WTC11 (cell line): ENCODE results near the gene SLAMF7. TPM values are rescaled to one million over a fixed set of nuclear protein-coding genes. Genes with fewer than 3 reads are reported as not detected.
"Not testable (repeated sequence)": the region's sequence is repeated elsewhere in the genome, so short reads cannot be mapped to it uniquely, and the experiment has no call there.

Source experiments
- ATAC-seq: fragments of 200-7000 bp; cut with Tn5 transposase; 2 replicates; pipeline ENCODE4 v1.10.0; 2021; ENCODE audit warnings: mild to moderate bottlenecking, moderate library complexity
- CTCF ChIA-PET: fragments of 300-600 bp; sonication (Branson Sonifier 250); formaldehyde crosslinking; loops from one replicate; lab custom pipeline; 2021; ENCODE audit warnings: antibody characterized with exemption; lab: Charles Lee
- POLR2A ChIA-PET: fragments of 350-600 bp; sonication (Branson Sonifier 250); formaldehyde crosslinking; loops from one replicate; lab custom pipeline; 2021; ENCODE audit warnings: antibody characterized with exemption; lab: Charles Lee
- DNase-seq: peaks from one replicate; pipeline ENCODE4 v3.0.0; 2021; ENCODE audit warnings: low spot score
- H3K27ac Mint-ChIP-seq: 2 replicates; pipeline ENCODE4 v1.8.0; 2021; ENCODE audit warnings: mixed read lengths
- H3K27me3 Mint-ChIP-seq: 2 replicates; pipeline ENCODE4 v1.8.0; 2021; ENCODE audit warnings: low read depth, mild to moderate bottlenecking, moderate library complexity, mixed read lengths
- H3K36me3 Mint-ChIP-seq: 2 replicates; pipeline ENCODE4 v1.8.0; 2021; ENCODE audit warnings: mixed read lengths
- H3K4me1 Mint-ChIP-seq: 2 replicates; pipeline ENCODE4 v1.8.0; 2022; ENCODE audit warnings: mixed read lengths
- H3K4me3 Mint-ChIP-seq: 2 replicates; pipeline ENCODE4 v1.8.0; 2021; ENCODE audit warnings: mild to moderate bottlenecking, moderate library complexity, mixed read lengths
- H3K9me3 Mint-ChIP-seq: 2 replicates; pipeline ENCODE4 v1.8.0; 2021; ENCODE audit warnings: mixed read lengths
- AFF4 ChIP-seq: sonication (generic); formaldehyde crosslinking; IDR thresholded peaks from 2 replicates; pipeline ENCODE4 v1.8.1; 2023; ENCODE audit warnings: mild to moderate bottlenecking, missing genetic modification reagents, borderline replicate concordance
- AR ChIP-seq: fragments of 250-450 bp; sonication (Bioruptor Pico); IDR thresholded peaks from 2 replicates; pipeline ENCODE4 v1.9.0; 2021; ENCODE audit warnings: mild to moderate bottlenecking
- ATF3 ChIP-seq: sonication (generic); formaldehyde crosslinking; conservative IDR thresholded peaks from 2 replicates; pipeline ENCODE4 v1.8.1; 2022; ENCODE audit warnings: mild to moderate bottlenecking, missing genetic modification reagents
- CREM ChIP-seq: sonication (generic); formaldehyde crosslinking; IDR thresholded peaks from 2 replicates; pipeline ENCODE4 v1.8.1; 2022; ENCODE audit warnings: mild to moderate bottlenecking, missing genetic modification reagents, moderate library complexity
- ESRRA ChIP-seq: sonication (generic); formaldehyde crosslinking; IDR thresholded peaks from 2 replicates; pipeline ENCODE4 v1.8.1; 2022; ENCODE audit warnings: mild to moderate bottlenecking, missing genetic modification reagents, borderline replicate concordance
- ETV6 ChIP-seq: sonication (generic); formaldehyde crosslinking; IDR thresholded peaks from 2 replicates; pipeline ENCODE4 v1.8.1; 2022; ENCODE audit warnings: mild to moderate bottlenecking, missing genetic modification reagents
- FOXP1 ChIP-seq: sonication (generic); formaldehyde crosslinking; IDR thresholded peaks from 2 replicates; pipeline ENCODE4 v1.8.0; 2022; ENCODE audit warnings: missing genetic modification reagents, mild to moderate bottlenecking, moderate library complexity, borderline replicate concordance
- FOXP4 ChIP-seq: sonication (generic); formaldehyde crosslinking; IDR thresholded peaks from 2 replicates; pipeline ENCODE4 v1.8.0; 2022; ENCODE audit warnings: mild to moderate bottlenecking, missing genetic modification reagents
- JUN ChIP-seq: sonication (generic); formaldehyde crosslinking; IDR thresholded peaks from 2 replicates; pipeline ENCODE4 v1.8.0; 2023; ENCODE audit warnings: mild to moderate bottlenecking, missing genetic modification reagents
- MYBL2 ChIP-seq: sonication (generic); formaldehyde crosslinking; IDR thresholded peaks from 2 replicates; pipeline ENCODE4 v1.8.1; 2023; ENCODE audit warnings: mild to moderate bottlenecking, moderate library complexity, missing genetic modification reagents
- NFE2L1 ChIP-seq: sonication (generic); formaldehyde crosslinking; IDR thresholded peaks from 2 replicates; pipeline ENCODE4 v1.8.1; 2023; ENCODE audit warnings: missing genetic modification reagents
- NR2C2 ChIP-seq: sonication (generic); formaldehyde crosslinking; IDR thresholded peaks from 2 replicates; pipeline ENCODE4 v1.8.0; 2022; ENCODE audit warnings: mild to moderate bottlenecking, missing genetic modification reagents
- RELA ChIP-seq: sonication (generic); formaldehyde crosslinking; IDR thresholded peaks from 2 replicates; pipeline ENCODE4 v1.8.1; 2022; ENCODE audit warnings: missing genetic modification reagents, mild to moderate bottlenecking, borderline replicate concordance
- RORB ChIP-seq: fragments of 250-450 bp; sonication (Bioruptor Pico); IDR thresholded peaks from 2 replicates; pipeline ENCODE4 v1.9.0; 2021; ENCODE audit warnings: mild to moderate bottlenecking
- SOX15 ChIP-seq: fragments of 250-450 bp; sonication (Bioruptor Pico); IDR thresholded peaks from 2 replicates; pipeline ENCODE4 v1.9.0; 2021; ENCODE audit warnings: mild to moderate bottlenecking
- ZNF121 ChIP-seq: sonication (generic); formaldehyde crosslinking; IDR thresholded peaks from 2 replicates; pipeline ENCODE4 v1.8.0; 2023; ENCODE audit warnings: missing genetic modification reagents
- ZNF219 ChIP-seq: sonication (generic); formaldehyde crosslinking; IDR thresholded peaks from 2 replicates; pipeline ENCODE4 v1.8.0; 2023; ENCODE audit warnings: missing genetic modification reagents, mild to moderate bottlenecking, borderline replicate concordance
- ZNF232 ChIP-seq: sonication (generic); formaldehyde crosslinking; IDR thresholded peaks from 2 replicates; pipeline ENCODE4 v1.8.0; 2022; ENCODE audit warnings: mild to moderate bottlenecking, missing genetic modification reagents
- total RNA-seq: library from RNA; stranded (reverse); gene quantifications from 3 replicates; pipeline ENCODE4 v1.2.3, GENCODE V29; 2021

SLAMF7 gene
- total RNA-seq, 1 experiment from 2014 or later, result 0.15 TPM

GRCh38 chr1:160711602-160712311 lies 27.3 kb upstream of the SLAMF7 start, which contains the start of gene CD48:
Gene CD48 (minus strand): TSS chr1:160711822. CDS start chr1:160711763, 59 bp downstream.
- H3K27me3 Mint-ChIP-seq, result no peaks in the 10 kb centered on the region
- POLR2A ChIA-PET, result no interaction called here
- H3K9me3 Mint-ChIP-seq, result no peaks in the 10 kb centered on the region
- TF ChIP-seq FOXP4 (CRISPR knock-in tag), result no peak
- TF ChIP-seq AR (CRISPR knock-in tag), result no peak
- TF ChIP-seq JUN (CRISPR knock-in tag), result no peak
- no peak for TF ChIP-seq ZNF219 (CRISPR knock-in tag)
- no peak for TF ChIP-seq NR2C2 (CRISPR knock-in tag)
- no peak for TF ChIP-seq RORB (CRISPR knock-in tag)
- no peak for TF ChIP-seq ESRRA
- no peak for TF ChIP-seq NFE2L1
- no peak for TF ChIP-seq FOXP1 (CRISPR knock-in tag)
- TF ChIP-seq CREM (CRISPR knock-in tag), result no peak
- TF ChIP-seq SOX15 (CRISPR knock-in tag), result no peak
- TF ChIP-seq ZNF232, result no peak
- no peak for TF ChIP-seq RELA
- TF ChIP-seq, all 79 proteins: peak for 0
- CTCF ChIA-PET, result no interaction called here
- no peak for DNase-seq
- Mint-ChIP-seq H3K4me3 (no peak within 1 kb of the TSS), H3K4me1 (no peaks in the 10 kb centered on the region), H3K36me3 (no peaks in the 10 kb centered on the region), H3K27ac (no peak within 1 kb of the TSS)
- no peak for ATAC-seq

- CTCF ChIA-PET, result interaction anchor here (0.6 to 2.1 kb wide), 3 partner anchors 31 to 239 kb away, joined by 3 to 9 read pairs (median 3); no protein-coding TSS in a partner anchor
- POLR2A ChIA-PET, DNase-seq: not testable (repeated sequence)
Observed at GRCh38 chr1:160712525-160713080, 26.4 kb upstream of the SLAMF7 start.

GRCh38 chr1:160713161-160713560 lies 25.9 kb upstream of the SLAMF7 start:
- Mint-ChIP-seq H3K27me3 (no peaks in the 10 kb centered on the region), H3K27ac (no peak overlapping the region), H3K4me3 (no peak overlapping the region), H3K9me3 (no peaks in the 10 kb centered on the region), H3K4me1 (no peaks in the 10 kb centered on the region), H3K36me3 (no peaks in the 10 kb centered on the region)
- no peak for DNase-seq
- ChIA-PET POLR2A (no interaction called here), CTCF (interaction anchor here (0.6 to 2.1 kb wide), 3 partner anchors 32 to 238 kb away, joined by 3 to 9 read pairs (median 3); no protein-coding TSS in a partner anchor)
- no peak for ATAC-seq
- TF ChIP-seq CREM (CRISPR knock-in tag) (no peak), ETV6 (CRISPR knock-in tag) (no peak), NFE2L1 (no peak), ATF3 (no peak), AFF4 (CRISPR knock-in tag) (no peak), MYBL2 (no peak), ZNF121 (CRISPR knock-in tag) (no peak)

More at GRCh38 chr1:160712525-160713080, 26.4 kb upstream of the SLAMF7 start:
- not testable (repeated sequence) for ATAC-seq, H3K27me3 Mint-ChIP-seq, H3K4me1 Mint-ChIP-seq, H3K36me3 Mint-ChIP-seq, H3K27ac Mint-ChIP-seq, H3K4me3 Mint-ChIP-seq, H3K9me3 Mint-ChIP-seq

- CTCF ChIA-PET, result interaction anchor here (0.6 to 2.1 kb wide), 3 partner anchors 11 to 96 kb away, joined by 3 to 9 read pairs (median 5); no protein-coding TSS in a partner anchor
- DNase-seq, H3K27me3 Mint-ChIP-seq, H3K27ac Mint-ChIP-seq, ATAC-seq, H3K9me3 Mint-ChIP-seq, H3K4me1 Mint-ChIP-seq, H3K4me3 Mint-ChIP-seq, H3K36me3 Mint-ChIP-seq, POLR2A ChIA-PET: not testable (repeated sequence)
Observed at GRCh38 chr1:160714034-160714648, 24.9 kb upstream of the SLAMF7 start.
